GM23338 (cell line): ENCODE results near the gene HSPBP1. TPM values are rescaled to one million over a fixed set of nuclear protein-coding genes. Genes with fewer than 3 reads are reported as not detected.

Experiments
- ATAC-seq: fragments of 200-7000 bp; cut with Tn5 transposase; 3 replicates; pipeline ENCODE4 v1.9.1; 2020
- DNase-seq: peaks from one replicate; pipeline ENCODE4 v3.0.0-alpha.2; 2015; ENCODE audit warnings: low spot score
- H2AFZ ChIP-seq: fragments of 200-600 bp; sonication (generic); 2 replicates; pipeline ENCODE4 v1.8.0; 2016; ENCODE audit warnings: antibody characterized with exemption, mild to moderate bottlenecking, moderate library complexity
- H3F3A ChIP-seq: fragments of 200-600 bp; sonication (generic); replicated peaks from 2 replicates; pipeline ENCODE4 v1.8.0; 2017; ENCODE audit warnings: antibody characterized with exemption, mixed run types, low read depth
- H3K27ac ChIP-seq: fragments of 200-600 bp; sonication (generic); 2 replicates; pipeline ENCODE4 v1.6.1; 2016; ENCODE audit warnings: low read depth
- H3K27me3 ChIP-seq: fragments of 200-600 bp; sonication (generic); 2 replicates; pipeline ENCODE4 v1.8.0; 2016; ENCODE audit warnings: mild to moderate bottlenecking, mixed run types, moderate library complexity; ENCODE audit not compliant: insufficient read depth
- H3K36me3 ChIP-seq: fragments of 200-600 bp; sonication (generic); 2 replicates; pipeline ENCODE4 v1.8.0; 2016; ENCODE audit warnings: mild to moderate bottlenecking; ENCODE audit not compliant: insufficient read depth
- H3K4me1 ChIP-seq: fragments of 200-600 bp; sonication (generic); 2 replicates; pipeline ENCODE4 v1.8.0; 2016; ENCODE audit warnings: mild to moderate bottlenecking, moderate library complexity; ENCODE audit not compliant: insufficient read depth
- H3K4me2 ChIP-seq: fragments of 200-600 bp; sonication (generic); 2 replicates; pipeline ENCODE4 v1.7.1; 2017; ENCODE audit warnings: mixed run types
- H3K4me3 ChIP-seq: fragments of 200-600 bp; sonication (generic); 2 replicates; pipeline ENCODE4 v1.6.1; 2016; ENCODE audit warnings: mixed run types
- H3K79me2 ChIP-seq: fragments of 200-600 bp; sonication (generic); replicated peaks from 2 replicates; pipeline ENCODE4 v1.8.0; 2017; ENCODE audit warnings: mild to moderate bottlenecking; ENCODE audit not compliant: insufficient read depth
- H3K9me2 ChIP-seq: fragments of 200-600 bp; sonication (generic); 2 replicates; pipeline ENCODE4 v1.8.0; 2017; ENCODE audit not compliant: insufficient read depth
- H4K20me1 ChIP-seq: fragments of 200-600 bp; sonication (generic); replicated peaks from 2 replicates; pipeline ENCODE4 v1.8.0; 2017; ENCODE audit warnings: mild to moderate bottlenecking; ENCODE audit not compliant: insufficient read depth
- H3K27ac Mint-ChIP-seq: 2 replicates; pipeline ENCODE4 v1.8.0; 2020; ENCODE audit warnings: inconsistent platforms, mild to moderate bottlenecking, moderate library complexity, mixed read lengths
- H3K27me3 Mint-ChIP-seq: 3 replicates; pipeline ENCODE4 v1.8.0; 2022; ENCODE audit warnings: low read depth, mild to moderate bottlenecking, moderate library complexity, mixed read lengths, inconsistent platforms; ENCODE audit not compliant: insufficient read depth, poor library complexity
- H3K36me3 Mint-ChIP-seq: 3 replicates; pipeline ENCODE4 v1.8.0; 2021; ENCODE audit warnings: low read depth, mild to moderate bottlenecking, inconsistent platforms, moderate library complexity, mixed read lengths
- H3K4me1 Mint-ChIP-seq: 3 replicates; pipeline ENCODE4 v1.8.0; 2020; ENCODE audit warnings: mild to moderate bottlenecking, inconsistent platforms, mixed read lengths
- H3K4me3 Mint-ChIP-seq: 3 replicates; pipeline ENCODE4 v1.8.0; 2021; ENCODE audit warnings: moderate library complexity, mild to moderate bottlenecking, inconsistent platforms, mixed read lengths
- H3K9me3 Mint-ChIP-seq: 3 replicates; pipeline ENCODE4 v1.8.0; 2020; ENCODE audit warnings: moderate library complexity, mild to moderate bottlenecking, inconsistent platforms, mixed read lengths
- CREB1 ChIP-seq: fragments of 250-450 bp; sonication (Bioruptor Pico); IDR thresholded peaks from 2 replicates; pipeline ENCODE4 v1.5.0; 2020; ENCODE audit warnings: low read depth, mild to moderate bottlenecking, moderate library complexity
- EZH2 ChIP-seq: fragments of 200-600 bp; sonication (generic); IDR thresholded peaks from one replicate; pipeline ENCODE4 v1.8.0; 2017; ENCODE audit warnings: antibody characterized with exemption, mild to moderate bottlenecking, low read depth; ENCODE audit not compliant: unreplicated experiment
- EZH2phosphoT487 ChIP-seq: fragments of 200-600 bp; sonication (generic); IDR thresholded peaks from one replicate; pipeline ENCODE4 v1.8.1; 2018; ENCODE audit warnings: antibody characterized with exemption; ENCODE audit not compliant: unreplicated experiment
- JUNB ChIP-seq: IDR thresholded peaks from one replicate; pipeline ENCODE4 v1.6.1; 2016; ENCODE audit warnings: antibody characterized with exemption; ENCODE audit not compliant: unreplicated experiment
- NANOG ChIP-seq: IDR thresholded peaks from 2 replicates; pipeline ENCODE4 v1.6.1; 2016; ENCODE audit warnings: antibody characterized with exemption, borderline replicate concordance
- POLR2AphosphoS5 ChIP-seq: IDR thresholded peaks from 2 replicates; pipeline ENCODE4 v1.6.1; 2016; ENCODE audit warnings: antibody characterized with exemption, low read depth
- ZNF114 ChIP-seq: fragments of 250-450 bp; sonication (Bioruptor Pico); IDR thresholded peaks from 2 replicates; pipeline ENCODE4 v1.5.0; 2020; ENCODE audit warnings: mild to moderate bottlenecking, moderate library complexity
- ZNF331 ChIP-seq: fragments of 250-450 bp; sonication (Bioruptor Pico); IDR thresholded peaks from 2 replicates; pipeline ENCODE4 v1.5.0; 2020; ENCODE audit warnings: low read depth, mild to moderate bottlenecking, moderate library complexity
- polyA plus RNA-seq: library from polyadenylated mRNA; unstranded; fragments of >200 nt; fragmentation: Nextera tagmentation; extraction: Ambion mirVana; gene quantifications from 2 replicates; pipeline ENCODE4 v1.2.1, GENCODE V29; 2016
- total RNA-seq: library from RNA; depleted of rRNA; stranded (reverse); fragments of >200 nt; shearing (Covaris generic); gene quantifications from 2 replicates; pipeline ENCODE4 v1.2.3, GENCODE V29; 2014
- TF ChIP-seq, protein P1 (sequence below): IDR thresholded peaks from 2 replicates; pipeline ENCODE4 v1.6.1; 2016; ENCODE audit warnings: antibody characterized with exemption
- TF ChIP-seq, protein P2 (sequence below), 2 experiments: fragments of 200-600 bp in 1 of 2; sonication (generic) in 1 of 2; conservative IDR thresholded peaks; 2 replicates each; pipeline versions ENCODE4 v1.5.1 to v1.6.1; 2016 to 2017; ENCODE audit warnings: antibody characterized with exemption in 2 of 2, low read depth in 2 of 2, mild to moderate bottlenecking in 2 of 2, moderate library complexity in 1 of 2
- TF ChIP-seq, protein P3 (sequence below): IDR thresholded peaks from one replicate; pipeline ENCODE4 v1.6.1; 2018; ENCODE audit warnings: antibody characterized with exemption; ENCODE audit not compliant: unreplicated experiment

Gene HSPBP1
- total and polyA plus RNA-seq, 2 experiments from 2014 or later, result 83.6 to 91.1 TPM

DNA sequence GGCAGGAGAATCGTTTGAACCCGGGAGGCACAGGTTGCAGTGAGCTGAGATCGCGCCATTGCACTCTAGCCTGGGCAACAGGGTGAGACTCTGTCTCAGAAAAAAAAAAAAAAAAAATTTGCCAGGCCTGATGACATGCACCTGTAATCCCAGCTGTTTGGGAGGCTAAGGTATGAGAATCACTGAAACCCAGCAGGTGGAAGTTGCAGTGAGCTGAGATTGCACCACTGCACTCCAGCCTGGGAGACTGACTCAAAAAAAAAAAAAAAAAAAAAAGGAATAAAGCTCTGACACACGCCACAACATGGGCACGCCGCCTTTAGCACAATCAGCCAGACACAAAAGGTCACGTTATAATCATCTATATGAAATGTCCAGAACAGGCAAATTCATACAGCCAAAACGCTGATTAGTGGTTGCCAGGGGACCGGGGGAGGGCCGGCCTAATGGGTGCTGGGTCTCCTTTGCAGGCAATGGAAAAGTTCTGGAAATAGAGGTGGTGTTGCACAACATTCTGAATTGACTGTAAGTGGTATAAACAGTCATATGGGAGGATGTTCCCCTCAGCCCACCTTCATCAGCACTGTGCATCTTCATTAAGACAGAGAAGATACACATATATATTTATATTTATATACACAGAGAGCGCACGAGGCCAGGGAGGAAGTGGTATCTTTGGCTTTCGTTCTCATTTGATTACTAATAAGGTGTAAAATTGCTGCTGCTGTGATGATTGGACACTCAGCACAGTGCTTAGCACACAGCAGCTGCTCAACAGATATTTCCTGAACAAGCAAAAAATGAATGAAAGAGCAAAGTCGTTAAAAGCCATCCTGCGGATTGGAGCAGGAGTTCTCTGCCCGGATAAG is 3.8 kb downstream of the HSPBP1 start (continued):
- TF ChIP-seq ZNF114 (CRISPR knock-in tag) (no peak), ZNF331 (CRISPR knock-in tag) (no peak), JUNB (no peak), POLR2AphosphoS5 (no peak)
- TF ChIP-seq, protein P1, sequence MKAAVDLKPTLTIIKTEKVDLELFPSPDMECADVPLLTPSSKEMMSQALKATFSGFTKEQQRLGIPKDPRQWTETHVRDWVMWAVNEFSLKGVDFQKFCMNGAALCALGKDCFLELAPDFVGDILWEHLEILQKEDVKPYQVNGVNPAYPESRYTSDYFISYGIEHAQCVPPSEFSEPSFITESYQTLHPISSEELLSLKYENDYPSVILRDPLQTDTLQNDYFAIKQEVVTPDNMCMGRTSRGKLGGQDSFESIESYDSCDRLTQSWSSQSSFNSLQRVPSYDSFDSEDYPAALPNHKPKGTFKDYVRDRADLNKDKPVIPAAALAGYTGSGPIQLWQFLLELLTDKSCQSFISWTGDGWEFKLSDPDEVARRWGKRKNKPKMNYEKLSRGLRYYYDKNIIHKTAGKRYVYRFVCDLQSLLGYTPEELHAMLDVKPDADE, result no peak
- TF ChIP-seq, protein P2, sequence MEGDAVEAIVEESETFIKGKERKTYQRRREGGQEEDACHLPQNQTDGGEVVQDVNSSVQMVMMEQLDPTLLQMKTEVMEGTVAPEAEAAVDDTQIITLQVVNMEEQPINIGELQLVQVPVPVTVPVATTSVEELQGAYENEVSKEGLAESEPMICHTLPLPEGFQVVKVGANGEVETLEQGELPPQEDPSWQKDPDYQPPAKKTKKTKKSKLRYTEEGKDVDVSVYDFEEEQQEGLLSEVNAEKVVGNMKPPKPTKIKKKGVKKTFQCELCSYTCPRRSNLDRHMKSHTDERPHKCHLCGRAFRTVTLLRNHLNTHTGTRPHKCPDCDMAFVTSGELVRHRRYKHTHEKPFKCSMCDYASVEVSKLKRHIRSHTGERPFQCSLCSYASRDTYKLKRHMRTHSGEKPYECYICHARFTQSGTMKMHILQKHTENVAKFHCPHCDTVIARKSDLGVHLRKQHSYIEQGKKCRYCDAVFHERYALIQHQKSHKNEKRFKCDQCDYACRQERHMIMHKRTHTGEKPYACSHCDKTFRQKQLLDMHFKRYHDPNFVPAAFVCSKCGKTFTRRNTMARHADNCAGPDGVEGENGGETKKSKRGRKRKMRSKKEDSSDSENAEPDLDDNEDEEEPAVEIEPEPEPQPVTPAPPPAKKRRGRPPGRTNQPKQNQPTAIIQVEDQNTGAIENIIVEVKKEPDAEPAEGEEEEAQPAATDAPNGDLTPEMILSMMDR (conservative IDR thresholded peaks at IDR 0.05; ENCODE audit: low read depth in 2 of 2), result no peak

DNA sequence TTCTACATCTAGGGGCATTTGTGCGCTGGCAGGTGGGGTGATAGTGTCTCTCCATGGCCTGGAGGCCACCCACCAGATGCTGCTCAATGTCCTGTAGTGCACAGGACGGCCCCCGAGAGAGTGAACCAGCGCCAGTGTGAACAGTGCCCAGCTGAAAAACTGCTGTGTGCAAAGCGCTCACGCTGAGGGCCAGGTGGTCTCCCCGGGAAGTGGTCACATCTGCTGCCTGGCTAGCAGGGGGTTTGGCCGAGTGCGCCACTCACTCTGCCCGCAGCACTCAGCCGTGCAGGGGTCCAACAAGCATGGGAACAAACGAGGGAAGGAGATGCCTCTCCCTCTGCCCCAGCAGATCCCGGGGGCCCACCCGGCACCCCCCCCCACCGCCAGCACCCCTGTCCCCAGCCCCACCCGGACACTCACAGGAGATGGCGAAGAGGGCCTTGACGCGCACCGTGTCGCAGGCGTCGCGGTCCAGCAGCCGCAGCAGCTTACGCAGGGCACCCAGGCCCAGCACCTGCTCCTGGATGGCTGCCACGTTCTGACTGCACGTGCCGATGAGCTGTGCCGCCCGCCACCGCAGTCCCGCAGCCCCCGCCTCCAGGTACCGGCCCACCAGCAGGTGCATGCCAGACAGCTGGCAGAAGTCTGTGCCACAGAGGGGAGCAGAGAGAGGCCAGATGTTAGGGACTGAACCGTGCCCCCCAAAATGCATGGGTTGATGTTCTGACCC is 5.8 kb downstream of the HSPBP1 start:
- no peak for DNase-seq
- peaks cover 11% of the 10 kb centered on the region for H3K27me3 Mint-ChIP-seq
- Histone ChIP-seq H3K4me3 (no peak overlapping the region), H3K36me3 (no peaks in the 10 kb centered on the region; the same call in 1 of the 2 replicates), H3K27ac (no peak overlapping the region), H3K4me1 (peaks cover 3% of the 10 kb centered on the region), H2AFZ (no peak overlapping the region), H3K79me2 (peaks cover 9% of the 10 kb centered on the region; the same call in 1 of the 2 replicates), H3K27me3 (no peaks in the 10 kb centered on the region), H3K4me2 (no peak overlapping the region), H4K20me1 (peaks cover 8% of the 10 kb centered on the region), H3F3A (peaks cover 8% of the 10 kb centered on the region; the same call in 1 of the 2 replicates), H3K9me2 (no peaks in the 10 kb centered on the region)
- no peaks in the 10 kb centered on the region for H3K9me3 Mint-ChIP-seq
- no peak overlapping the region for H3K4me3 Mint-ChIP-seq
- H3K27ac Mint-ChIP-seq, result no peak overlapping the region
- H3K36me3 Mint-ChIP-seq, result peaks cover 13% of the 10 kb centered on the region; the same call in 2 of the 3 replicates
- no peak for ATAC-seq
- peaks cover 2% of the 10 kb centered on the region; the same call in 2 of the 3 replicates for H3K4me1 Mint-ChIP-seq
- TF ChIP-seq EZH2phosphoT487 (no peak), JUNB (no peak), CREB1 (CRISPR knock-in tag) (no peak), EZH2 (no peak), NANOG (no peak)
- TF ChIP-seq, protein P2 (conservative IDR thresholded peaks at IDR 0.05; ENCODE audit: low read depth in 2 of 2), result no peak
- TF ChIP-seq, protein P3, sequence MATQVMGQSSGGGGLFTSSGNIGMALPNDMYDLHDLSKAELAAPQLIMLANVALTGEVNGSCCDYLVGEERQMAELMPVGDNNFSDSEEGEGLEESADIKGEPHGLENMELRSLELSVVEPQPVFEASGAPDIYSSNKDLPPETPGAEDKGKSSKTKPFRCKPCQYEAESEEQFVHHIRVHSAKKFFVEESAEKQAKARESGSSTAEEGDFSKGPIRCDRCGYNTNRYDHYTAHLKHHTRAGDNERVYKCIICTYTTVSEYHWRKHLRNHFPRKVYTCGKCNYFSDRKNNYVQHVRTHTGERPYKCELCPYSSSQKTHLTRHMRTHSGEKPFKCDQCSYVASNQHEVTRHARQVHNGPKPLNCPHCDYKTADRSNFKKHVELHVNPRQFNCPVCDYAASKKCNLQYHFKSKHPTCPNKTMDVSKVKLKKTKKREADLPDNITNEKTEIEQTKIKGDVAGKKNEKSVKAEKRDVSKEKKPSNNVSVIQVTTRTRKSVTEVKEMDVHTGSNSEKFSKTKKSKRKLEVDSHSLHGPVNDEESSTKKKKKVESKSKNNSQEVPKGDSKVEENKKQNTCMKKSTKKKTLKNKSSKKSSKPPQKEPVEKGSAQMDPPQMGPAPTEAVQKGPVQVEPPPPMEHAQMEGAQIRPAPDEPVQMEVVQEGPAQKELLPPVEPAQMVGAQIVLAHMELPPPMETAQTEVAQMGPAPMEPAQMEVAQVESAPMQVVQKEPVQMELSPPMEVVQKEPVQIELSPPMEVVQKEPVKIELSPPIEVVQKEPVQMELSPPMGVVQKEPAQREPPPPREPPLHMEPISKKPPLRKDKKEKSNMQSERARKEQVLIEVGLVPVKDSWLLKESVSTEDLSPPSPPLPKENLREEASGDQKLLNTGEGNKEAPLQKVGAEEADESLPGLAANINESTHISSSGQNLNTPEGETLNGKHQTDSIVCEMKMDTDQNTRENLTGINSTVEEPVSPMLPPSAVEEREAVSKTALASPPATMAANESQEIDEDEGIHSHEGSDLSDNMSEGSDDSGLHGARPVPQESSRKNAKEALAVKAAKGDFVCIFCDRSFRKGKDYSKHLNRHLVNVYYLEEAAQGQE, result no peak
